ENCODE results near the gene TPD52L1.
"Not testable (repeated sequence)": the region's sequence is repeated elsewhere in the genome, so short reads cannot be mapped to it uniquely, and the experiment has no call there.

The TPD52L1 gene

GRCh38 chr6:125153391-125154117 is at the start of gene TPD52L1:
TSS of gene TPD52L1 (plus strand) at chr6:125153773. CDS start at chr6:125153952, 179 bp downstream.
- no peak for DNase-seq

GRCh38 chr6:125104425-125104824 is 49.1 kb upstream of the TPD52L1 start:
- no peak for DNase-seq

DNA sequence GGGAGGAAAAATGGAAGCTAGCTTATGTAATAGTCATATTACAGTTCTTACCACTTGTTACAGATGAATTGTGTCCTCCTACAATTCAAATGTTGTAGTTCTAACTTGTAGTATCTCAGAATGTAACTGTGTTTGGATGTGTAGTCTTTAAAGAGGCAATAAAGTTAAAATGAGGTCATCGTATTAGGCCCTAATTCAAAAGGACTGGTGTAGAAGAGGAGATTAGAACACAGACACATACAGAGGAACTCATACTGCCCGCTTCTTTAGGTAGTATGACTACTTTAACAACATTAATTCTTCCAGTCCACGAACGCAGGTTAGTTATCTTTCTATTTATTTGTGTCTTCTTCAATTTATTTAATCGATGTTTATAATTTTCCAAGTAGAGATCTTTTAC is 46.5 kb upstream of the TPD52L1 start:
- no peak for DNase-seq

- no peak for DNase-seq
Measured at GRCh38 chr6:125107896-125108295, 45.7 kb upstream of the TPD52L1 start.

- DNase-seq = no peak
Measured at GRCh38 chr6:125110056-125110455, 43.5 kb upstream of the TPD52L1 start.

GRCh38 chr6:125111219-125111983 is 42.2 kb upstream of the TPD52L1 start:
- no peak for DNase-seq

GRCh38 chr6:125112934-125113333 is 40.6 kb upstream of the TPD52L1 start:
- DNase-seq = no peak

- DNase-seq = no peak
Measured at GRCh38 chr6:125114248-125114858, 39.2 kb upstream of the TPD52L1 start.

DNA sequence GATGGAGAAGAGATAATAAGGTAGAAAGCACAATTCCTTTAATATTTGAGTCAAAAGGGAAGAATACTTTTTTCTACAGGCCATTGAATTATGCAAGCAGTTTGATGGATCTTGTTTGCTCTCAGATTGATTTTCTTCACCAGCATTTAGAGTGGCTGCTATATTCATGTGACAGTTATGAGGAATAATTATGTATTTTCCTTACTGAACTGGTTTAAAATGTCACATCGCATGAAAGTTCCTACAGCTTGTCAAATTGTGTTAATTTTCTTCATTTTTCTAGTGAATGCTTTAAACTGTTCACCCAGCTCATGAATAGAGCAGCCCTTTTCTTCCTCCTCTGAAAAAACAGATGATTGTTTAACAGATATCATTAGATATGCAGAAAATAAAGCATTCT is 37.4 kb upstream of the TPD52L1 start:
- no peak for DNase-seq

- no peak for DNase-seq
Measured at GRCh38 chr6:125116710-125117109, 36.9 kb upstream of the TPD52L1 start.

DNA sequence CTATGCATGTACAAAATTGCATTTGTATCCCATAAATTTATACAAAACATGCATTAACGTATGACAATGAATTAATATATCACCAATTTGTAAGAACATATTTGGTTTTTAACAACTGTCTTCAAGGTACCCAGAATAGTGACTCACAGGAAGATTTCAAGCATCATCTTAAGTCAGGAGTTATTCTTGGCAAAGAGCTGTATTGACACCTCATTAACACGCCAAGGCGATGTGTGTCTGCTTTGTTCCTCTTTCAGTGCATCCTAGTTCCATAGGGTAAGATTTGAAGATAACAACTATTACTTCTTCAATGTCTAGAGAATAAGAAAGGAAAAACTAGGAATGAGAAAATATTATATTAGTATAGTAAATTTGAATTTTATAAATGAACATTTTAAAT is 35.8 kb upstream of the TPD52L1 start:
- no peak for DNase-seq

- no peak for DNase-seq
Measured at GRCh38 chr6:125120054-125120590, 33.5 kb upstream of the TPD52L1 start.

- DNase-seq = no peak
Measured at GRCh38 chr6:125121894-125122293, 31.7 kb upstream of the TPD52L1 start.

DNA sequence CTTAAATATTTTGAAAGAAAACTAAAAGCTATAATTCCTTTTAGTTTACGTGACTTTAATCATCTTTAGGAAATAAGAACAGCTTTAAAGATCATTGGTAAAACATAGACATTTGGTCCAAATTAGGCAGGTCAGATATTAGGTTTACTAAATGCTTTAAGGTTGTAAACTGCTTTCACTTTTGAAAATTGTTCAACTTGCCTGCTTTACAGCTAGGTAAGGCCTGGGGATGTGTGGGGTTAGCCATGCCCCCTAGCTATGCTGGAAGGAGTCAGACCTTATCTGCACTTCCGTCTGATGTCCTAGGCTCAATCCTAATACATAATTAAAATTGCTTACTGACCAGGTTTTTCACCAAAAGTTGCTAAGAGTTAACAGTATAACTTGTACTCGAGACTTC is 30.5 kb upstream of the TPD52L1 start:
- no peak for DNase-seq

DNA sequence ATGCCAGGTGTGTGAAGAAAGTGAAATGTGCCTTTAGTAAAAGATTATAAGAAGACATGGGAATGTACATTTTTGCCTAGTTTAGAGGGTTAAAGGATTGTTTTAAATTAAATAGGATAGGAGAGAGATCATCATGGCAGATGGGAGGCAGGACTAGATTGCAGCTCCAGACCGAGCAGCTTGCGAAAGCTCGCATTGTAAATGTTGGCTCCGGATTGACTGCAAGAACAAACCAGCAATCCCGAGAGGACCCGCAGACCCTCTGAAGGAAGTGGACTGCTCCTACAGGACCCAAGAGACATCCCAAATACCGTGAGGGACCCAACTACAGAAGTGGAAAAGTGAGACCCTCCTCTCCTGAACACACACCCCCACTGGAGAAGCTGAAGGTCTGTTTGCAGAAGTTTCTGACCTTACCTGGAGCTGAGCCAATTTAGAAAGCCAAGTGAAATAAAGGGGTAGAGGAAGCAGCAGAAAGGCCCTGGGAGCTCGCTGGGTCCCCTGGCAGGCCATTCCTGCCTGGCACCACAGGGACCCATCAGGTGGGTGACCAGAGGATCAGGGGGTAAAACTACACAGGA is 30.0 kb upstream of the TPD52L1 start:
- DNase-seq = no peak

DNA sequence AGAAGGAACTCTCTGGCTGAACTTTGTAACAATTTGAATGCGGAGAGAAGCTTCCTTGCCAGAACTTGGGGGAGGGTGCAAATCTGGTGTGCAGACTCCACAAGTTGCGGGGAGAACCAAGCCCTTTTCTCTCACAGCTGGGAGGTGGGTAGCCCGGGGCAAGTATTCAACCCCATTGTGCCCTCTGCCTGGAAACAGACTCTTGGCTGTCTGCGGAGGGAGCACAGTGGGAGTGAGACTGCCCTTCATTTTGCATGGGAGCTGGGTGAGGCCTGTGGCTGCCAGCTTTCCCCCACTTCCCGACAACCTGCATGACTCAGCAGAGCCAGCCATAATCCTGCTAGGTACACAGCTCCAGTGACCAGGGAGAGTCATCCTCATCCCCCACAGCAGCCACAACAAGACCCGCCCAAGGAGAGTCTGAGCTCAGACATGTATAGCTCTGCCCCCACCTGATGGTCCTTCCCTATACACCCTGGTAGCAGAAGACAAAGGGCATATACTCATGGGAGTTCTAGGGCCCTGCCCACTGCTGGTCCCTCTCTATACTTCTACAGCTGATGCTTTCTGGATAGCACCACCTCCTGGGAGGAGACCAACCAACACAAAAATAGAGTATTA is 29.4 kb upstream of the TPD52L1 start:
- no peak for DNase-seq

DNA sequence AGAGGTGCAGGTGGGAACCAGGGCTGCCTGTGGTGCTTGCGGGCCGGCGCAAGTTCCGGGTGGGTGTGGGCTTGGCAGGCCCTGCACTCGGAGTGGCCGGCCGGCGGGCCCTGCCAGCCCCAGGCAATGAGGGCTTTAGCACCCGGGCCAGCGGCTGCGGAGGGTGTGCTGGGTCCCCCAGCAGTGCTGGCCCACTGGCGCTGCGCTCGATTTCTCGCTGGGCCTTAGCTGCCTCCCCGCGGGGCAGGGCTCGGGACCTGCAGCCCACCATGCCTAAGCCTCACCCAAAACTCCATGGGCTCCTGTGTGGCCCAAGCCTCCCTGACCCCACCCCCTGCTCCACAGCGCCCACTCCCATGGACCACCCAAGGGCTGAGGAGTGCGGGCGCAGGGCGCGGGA is 27.7 kb upstream of the TPD52L1 start:
- DNase-seq = not testable (repeated sequence)

DNA sequence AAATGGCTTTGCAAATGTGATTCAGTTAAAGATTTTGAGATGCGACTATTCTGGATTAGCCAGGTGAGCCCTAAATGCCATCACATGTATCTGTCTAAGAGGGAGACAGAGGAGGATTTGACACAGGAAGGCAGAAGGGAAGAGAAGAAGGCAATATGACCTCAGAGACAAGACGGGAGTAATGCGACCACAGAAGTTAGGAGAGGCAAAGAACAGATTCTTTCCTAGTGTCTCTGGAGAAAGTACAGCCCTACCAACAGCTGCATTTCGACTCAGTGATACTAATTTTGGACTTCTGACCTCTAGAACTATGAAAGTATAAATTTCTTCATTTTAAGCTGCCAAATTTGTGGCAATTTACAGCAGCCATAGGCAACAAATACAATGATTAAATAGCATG is 24.2 kb upstream of the TPD52L1 start:
- DNase-seq = no peak

DNA sequence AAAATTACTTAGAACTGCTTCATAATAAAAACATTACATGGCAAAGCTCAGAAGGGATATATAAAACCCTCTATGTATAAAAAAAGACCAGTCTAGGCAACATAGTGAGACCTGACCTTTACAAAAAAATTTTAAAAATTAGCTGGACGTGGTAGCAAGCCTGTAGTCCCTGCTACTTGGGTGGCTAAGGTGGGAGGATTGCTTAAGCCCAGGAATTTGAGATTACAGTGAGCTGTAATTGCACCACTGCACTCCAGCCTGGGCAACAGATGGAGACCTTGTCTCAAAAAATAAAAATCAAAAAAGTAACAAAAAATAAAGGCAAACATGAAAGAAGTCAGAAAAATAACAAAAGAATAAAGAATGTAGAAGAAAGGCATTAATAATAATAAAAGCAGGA is 21.5 kb upstream of the TPD52L1 start:
- no peak for DNase-seq

- no peak for DNase-seq
Measured at GRCh38 chr6:125136378-125136777, 17.2 kb upstream of the TPD52L1 start.

DNA sequence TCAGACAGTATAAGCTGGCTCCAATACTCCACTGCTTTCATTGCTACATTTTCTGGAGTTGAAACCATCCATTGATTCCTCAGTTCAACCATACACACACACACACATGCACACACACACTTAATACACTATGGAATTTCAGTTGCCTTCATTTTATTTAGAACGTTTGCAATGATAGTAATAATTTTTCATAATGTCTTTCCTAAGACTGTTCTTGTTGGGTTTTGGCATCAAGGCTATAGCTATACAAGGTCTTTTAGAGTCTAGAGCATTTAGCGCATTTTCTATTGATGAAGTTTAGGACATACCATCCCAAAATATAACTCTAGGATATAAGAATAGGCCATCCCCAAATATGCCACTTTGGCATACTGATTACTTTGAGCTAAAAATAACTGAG is 15.5 kb upstream of the TPD52L1 start:
- no peak for DNase-seq

DNA sequence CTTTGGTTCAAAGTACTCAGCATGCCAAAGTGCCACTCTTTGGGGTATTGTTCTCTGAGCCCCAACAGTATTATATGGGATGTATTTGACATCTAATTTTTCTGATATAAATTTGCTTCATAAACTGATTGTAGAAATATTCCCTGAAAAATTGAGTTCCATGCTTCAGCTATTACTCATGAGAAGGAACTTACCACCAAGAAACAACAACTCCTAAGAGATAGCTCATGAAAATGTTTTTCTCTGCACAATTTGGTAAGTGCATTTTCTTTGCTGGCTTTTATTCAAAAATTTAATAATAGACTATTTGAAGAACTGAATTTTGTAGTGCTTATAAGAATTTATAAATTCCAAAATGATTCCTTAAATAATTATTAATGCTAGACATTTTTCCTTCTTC is 12.8 kb upstream of the TPD52L1 start:
- no peak for DNase-seq

- DNase-seq = no peak
Measured at GRCh38 chr6:125142618-125143017, 11.0 kb upstream of the TPD52L1 start.
